WI38 (cell line): ENCODE data around the gene AMMECR1L.

Experiments used
- H3K4me3 ChIP-seq: 2 replicates; pipeline ENCODE4 v1.5.1; 2011; ENCODE audit warnings: low read depth, mild to moderate bottlenecking, control low read depth, low read length
- CTCF ChIP-seq: IDR thresholded peaks from 2 replicates; pipeline ENCODE4 v1.5.1; 2012; ENCODE audit warnings: low read depth, mild to moderate bottlenecking, control low read depth, low read length

Gene AMMECR1L

GRCh38 chr2:127884436-127884835 lies 1.3 kb downstream of the AMMECR1L start:
- H3K4me3 ChIP-seq: peak overlapping the region; percentile 60
- no peak for TF ChIP-seq CTCF

GRCh38 chr2:127879899-127880298 lies 5.9 kb downstream of the AMMECR1L start:
- no peak for TF ChIP-seq CTCF
- no peak overlapping the region for H3K4me3 ChIP-seq

- no peak overlapping the region for H3K4me3 ChIP-seq
- TF ChIP-seq CTCF: no peak
Measured at GRCh38 chr2:127877626-127878025, 8.1 kb downstream of the AMMECR1L start.

DNA sequence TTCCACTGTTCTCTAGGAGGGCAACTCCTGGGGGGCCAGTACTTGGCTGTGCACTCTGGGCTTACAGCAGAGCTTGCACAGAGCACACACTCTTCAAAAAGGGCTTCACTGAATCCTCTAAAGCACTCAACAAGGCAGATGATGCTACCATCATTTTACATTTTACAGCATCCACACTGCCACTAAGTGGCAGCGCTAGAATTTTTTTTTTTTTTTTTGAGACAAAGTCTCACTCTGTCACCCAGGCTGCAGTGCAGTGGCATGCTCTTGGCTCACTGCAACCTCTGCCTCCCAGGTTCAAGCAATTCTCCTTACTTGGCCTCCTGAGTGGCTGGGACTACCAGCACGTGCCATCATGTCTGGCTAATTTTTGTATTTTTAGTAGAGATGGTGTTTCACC lies 8.6 kb downstream of the AMMECR1L start:
- H3K4me3 ChIP-seq: no peak overlapping the region
- no peak for TF ChIP-seq CTCF

- no peak overlapping the region for H3K4me3 ChIP-seq
- no peak for TF ChIP-seq CTCF
Measured at GRCh38 chr2:127874378-127875269, 11.1 kb downstream of the AMMECR1L start.

- no peak for TF ChIP-seq CTCF
- H3K4me3 ChIP-seq: no peak overlapping the region
Measured at GRCh38 chr2:127873707-127874303, 12.0 kb downstream of the AMMECR1L start.

DNA sequence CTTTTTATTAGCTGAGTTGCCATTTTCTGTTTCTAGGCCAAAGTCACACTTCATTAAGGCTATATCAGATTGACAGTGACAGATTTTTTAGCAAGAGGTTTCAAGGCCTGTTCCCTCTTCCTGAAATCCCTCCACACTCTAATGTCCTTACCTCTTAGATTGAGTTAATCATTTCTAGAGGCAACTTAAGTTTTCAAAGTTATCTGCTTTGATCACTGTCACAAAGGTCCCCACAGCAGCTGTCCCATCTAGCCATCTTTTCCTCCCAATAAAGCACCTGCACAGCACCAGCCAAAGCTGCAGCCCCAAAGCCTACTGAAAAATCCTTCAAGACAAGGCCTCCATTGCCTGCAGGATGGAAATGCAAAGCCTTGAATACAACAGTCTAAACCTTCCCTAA lies 13.4 kb downstream of the AMMECR1L start:
- no peak for TF ChIP-seq CTCF
- no peak overlapping the region for H3K4me3 ChIP-seq
